Gastrocnemius medialis (tissue), 4 donors: ENCODE measurements around the gene POLL.
A peak's percentile ranks its signal among the peaks of the same experiment; 100 is the strongest.

Experiments used
- CTCF ChIP-seq, 5 experiments: fragments of 450-650 bp in 3 of 5; fragments of 200-600 bp in 2 of 5; sonication (generic) in 2 of 5; IDR thresholded peaks in 4 of 5; conservative IDR thresholded peaks in 1 of 5; 1 replicate in 4 of 5; 2 replicates in 1 of 5; pipeline ENCODE4 v1.5.1; 2016 to 2019; ENCODE audit warnings: antibody characterized with exemption in 5 of 5, mild to moderate bottlenecking in 3 of 5, moderate library complexity in 3 of 5
- POLR2A ChIP-seq, 2 donors: fragments of 450-650 bp; IDR thresholded peaks; one replicate each; pipeline ENCODE4 v1.6.1; 2017; ENCODE audit warnings: antibody characterized with exemption in 2 of 2, mild to moderate bottlenecking in 2 of 2, moderate library complexity in 2 of 2

DNA sequence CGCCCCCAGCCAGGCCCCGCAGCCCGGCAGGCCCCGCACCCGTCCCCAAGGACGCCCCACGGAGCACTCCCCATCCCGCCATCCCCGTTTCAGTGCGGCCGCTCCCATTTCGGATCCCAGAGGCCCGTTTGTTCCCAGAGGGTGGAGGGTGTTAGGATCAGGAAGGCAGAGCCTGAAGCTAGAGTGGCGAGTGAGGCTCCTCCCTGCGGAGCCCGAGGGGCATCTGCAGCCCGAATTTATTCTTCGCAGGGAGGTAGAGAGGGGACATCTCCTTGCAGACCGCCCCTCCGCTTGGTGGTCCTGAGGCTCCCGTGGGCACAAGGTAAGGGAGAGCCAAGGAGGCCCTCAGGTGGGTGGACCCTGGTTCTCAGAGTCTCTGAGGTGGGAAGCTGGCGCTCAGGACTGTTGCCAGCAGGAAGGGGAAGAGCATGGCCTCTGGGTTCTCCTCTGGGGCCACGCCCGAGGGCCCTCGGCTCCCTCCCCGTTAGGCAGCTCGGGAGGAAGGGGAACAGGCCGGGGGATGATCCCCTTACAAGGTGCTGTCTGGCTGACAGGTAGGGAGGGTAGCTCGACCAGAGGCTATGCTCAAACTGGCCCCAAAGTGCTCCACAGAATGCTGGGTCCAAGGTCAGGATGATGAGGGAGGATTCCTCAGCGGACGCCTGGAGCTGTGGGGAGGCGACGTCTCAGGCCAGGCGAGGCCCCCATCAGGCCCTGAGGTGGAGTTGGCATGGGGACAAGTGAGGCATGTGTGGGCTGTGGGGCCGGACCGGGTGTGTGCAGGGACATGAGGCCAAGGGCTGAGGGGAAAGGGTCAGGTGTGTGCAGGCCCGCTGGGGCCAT lies 17.4 kb downstream of the POLL start:
- TF ChIP-seq CTCF (IDR thresholded peaks at IDR 0.05 in 4 of 5, conservative IDR thresholded peaks at IDR 0.05 in 1 of 5) (peak in 2 of 5 experiments; percentile 0 to 9), POLR2A (IDR thresholded peaks at IDR 0.05) (no peak)
